ENCODE data around the gene SPAG6.

SPAG6 gene

DNA sequence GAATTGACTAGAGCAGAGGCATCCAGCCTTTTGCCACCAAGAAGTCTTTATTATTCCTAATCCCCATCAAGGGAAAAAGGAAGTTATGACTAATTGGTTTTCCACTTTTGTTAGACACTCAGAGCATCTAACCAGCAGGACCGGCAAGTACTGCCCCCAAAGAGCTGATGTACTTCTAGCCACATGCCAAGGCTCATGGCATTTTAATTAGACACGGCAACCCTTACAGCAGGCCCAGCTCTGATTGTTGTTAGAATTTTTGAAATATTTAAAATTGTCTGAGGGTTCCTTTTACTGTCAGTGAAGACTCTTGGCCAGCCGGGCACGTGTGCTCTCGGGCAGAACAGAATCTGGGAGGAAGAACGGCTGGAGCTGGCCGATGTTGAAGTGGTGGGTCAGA, 114.8 kb downstream of the SPAG6 start:
- no peak for DNase-seq (ENCODE audit: low read depth in 2 of 2)

DNA sequence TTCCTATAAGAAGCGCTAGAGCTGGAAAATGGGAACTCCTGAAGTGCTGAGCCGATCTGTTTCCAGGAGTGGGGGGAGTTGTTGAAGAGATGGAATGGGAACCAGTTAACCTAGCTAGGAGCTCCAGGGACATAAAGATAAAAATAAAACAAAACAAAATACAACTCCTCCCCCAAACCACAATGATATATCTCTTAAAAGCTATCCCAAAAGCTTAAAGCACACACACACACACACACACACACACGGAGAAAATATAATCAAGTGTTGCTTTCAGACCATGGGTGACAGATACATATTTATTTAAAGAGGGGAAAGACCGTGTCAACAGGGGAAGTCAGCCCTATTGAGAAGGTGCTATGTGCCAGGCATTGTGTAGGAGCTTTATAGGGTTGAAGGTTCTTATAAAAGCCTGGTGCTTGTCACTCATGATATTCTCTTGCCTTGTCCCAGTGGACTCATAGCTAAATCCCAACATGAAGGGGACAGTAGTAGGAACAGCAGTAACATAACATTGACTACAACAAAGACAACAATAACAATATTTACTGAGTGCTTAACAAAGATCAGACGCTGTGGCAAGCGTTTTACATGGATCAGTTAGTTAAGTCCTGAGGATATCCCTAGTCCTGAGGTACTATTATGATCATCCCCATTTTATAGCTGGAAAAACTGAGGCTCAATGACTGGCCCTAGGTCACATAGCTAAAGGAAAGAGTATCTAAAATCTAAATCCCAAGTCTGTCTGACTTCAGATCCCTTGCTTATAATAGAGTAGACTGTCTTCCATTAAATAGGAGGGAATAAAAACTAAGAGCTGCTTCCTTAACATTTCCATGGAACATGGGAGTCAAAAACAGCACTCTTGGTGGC, 115.5 kb downstream of the SPAG6 start:
- DNase-seq (ENCODE audit: low read depth in 2 of 2) = no peak

DNA sequence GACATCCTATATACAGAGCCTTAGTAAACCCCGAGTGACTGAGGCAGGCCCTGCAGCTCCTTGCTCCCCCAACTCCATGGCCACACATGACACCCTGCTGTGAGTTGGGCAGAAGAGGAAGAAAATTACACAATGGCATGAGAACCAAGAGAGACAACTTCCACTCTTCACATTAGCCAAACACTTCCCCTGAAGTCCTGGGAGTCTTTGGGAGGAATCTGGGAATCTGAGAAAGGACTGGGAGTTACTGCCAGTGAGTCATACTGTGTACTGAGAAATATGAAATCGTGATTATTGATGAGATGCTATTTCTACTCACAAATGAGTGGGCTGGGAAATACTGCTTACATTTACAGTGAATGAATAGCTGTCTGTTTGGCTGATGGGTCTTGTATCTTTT, 116.6 kb downstream of the SPAG6 start:
- DNase-seq (ENCODE audit: low read depth in 2 of 2) = no peak

DNA sequence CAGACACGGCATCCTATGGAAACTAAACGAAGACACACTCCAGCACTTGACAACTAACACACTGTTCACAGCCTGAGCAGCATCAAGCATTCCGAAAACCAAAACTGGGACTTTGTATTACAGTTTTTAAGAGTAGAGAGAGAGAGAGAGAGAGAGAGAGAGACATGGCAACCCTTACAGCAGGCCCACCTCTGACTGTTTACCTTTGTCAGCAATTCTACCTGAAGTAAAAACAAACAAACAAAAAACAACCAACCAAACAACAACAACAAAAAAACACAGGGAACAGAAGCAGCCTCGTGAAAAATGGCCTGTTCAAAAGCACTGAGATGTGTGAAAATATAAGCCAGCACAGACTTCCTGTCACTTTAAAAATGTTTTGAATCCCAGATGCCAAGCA, 118.0 kb downstream of the SPAG6 start:
- no peak for DNase-seq (ENCODE audit: low read depth in 2 of 2)

DNA sequence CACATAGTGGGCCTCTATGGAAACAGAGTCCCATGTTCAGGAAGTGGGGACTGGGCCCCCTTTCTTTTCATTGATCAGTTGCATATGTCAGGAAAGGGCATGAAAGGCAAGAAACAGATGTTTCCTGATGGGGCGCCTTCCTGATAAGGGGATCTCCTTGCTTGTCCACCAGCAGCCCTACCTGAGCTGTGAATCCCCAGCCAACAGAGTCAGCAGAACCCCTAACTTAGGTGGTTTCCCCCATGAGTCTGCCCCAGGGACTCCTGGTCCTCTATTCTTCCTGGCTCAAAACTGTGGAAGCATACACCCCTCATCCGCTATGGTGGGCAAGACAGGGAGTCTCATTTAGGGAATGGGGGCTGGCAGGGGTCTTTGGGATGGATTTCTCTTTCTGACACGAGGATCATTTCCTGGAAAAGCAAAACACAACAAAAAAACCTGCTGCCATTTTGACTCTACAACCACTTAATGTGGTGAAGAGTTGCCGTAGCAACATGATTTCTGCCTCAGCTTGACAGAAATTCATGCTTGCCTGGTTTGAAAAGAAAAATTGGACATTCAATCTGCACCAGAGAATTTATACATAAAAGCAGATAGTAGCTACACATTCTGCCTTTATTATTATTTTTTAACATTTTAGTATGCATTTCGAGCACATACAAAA, 119.8 kb downstream of the SPAG6 start:
- no peak for DNase-seq (ENCODE audit: low read depth in 2 of 2)

DNA sequence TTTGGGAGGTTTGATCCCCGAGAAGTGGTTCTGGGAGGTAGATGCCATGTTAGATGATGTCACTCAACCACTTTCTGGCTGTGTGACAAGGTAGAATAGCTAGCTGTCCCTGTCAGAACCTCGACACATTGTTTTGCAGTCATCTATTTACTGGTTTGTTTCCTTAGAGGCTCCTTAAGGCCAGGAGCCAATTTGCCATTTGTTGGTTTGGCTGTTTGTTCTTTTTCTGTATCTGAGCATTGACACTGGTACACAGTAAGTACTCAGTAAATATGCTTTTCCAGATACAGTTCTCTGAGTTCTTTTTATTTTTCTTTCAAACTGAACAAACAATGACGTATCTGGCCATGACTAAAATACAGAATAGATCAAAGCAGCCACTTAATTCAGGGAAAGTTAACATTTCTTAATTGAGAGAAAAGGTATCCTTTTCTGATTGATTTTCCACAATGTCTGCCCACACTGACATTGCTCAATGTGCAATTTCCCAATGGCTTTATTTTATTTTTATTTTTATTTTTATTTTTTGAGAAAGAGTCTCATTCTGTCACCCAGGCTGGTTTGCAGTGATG, 121.6 kb downstream of the SPAG6 start:
- DNase-seq (ENCODE audit: low read depth in 2 of 2) = no peak

All from stimulated activated CD8-positive, alpha-beta memory T cell treated with anti-CD3 and anti-CD28 coated beads, Interleukin-7, amount 100 ng/mL, for 4 hours (primary cell).